ENCODE results near the gene PTPRA. TPM values are rescaled to one million over a fixed set of nuclear protein-coding genes. Genes with fewer than 3 reads are reported as not detected.

Gene PTPRA
- total and polyA plus RNA-seq, 12 donors, result 16.3 to 94.7 (median 46.3) TPM

DNA sequence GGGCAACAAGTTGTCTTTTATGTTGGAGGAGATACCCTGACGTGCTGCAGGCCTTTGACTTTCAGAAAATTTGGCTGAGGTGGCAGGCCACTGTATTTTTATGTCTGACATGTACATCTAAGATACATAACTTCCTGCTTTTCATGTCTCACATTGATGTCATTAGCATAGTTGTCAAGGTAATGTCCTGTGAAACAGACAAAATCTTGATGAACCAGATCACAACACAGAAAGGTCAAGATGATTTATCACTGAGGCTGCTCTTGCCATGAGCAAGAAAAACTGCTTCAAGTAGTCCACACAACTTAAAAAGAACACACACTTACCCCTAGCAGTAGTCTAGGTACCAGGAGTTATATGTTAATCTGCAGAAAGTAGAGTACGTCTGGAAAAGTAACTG, 120.0 kb downstream of the PTPRA start:
- intact Hi-C loops (cut with DNase I), result loop anchor here in 1 of 2 donors (10.0 kb wide), 1 partner anchor 128 kb away; no protein-coding TSS in a partner anchor
- TF ChIP-seq, protein P1, sequence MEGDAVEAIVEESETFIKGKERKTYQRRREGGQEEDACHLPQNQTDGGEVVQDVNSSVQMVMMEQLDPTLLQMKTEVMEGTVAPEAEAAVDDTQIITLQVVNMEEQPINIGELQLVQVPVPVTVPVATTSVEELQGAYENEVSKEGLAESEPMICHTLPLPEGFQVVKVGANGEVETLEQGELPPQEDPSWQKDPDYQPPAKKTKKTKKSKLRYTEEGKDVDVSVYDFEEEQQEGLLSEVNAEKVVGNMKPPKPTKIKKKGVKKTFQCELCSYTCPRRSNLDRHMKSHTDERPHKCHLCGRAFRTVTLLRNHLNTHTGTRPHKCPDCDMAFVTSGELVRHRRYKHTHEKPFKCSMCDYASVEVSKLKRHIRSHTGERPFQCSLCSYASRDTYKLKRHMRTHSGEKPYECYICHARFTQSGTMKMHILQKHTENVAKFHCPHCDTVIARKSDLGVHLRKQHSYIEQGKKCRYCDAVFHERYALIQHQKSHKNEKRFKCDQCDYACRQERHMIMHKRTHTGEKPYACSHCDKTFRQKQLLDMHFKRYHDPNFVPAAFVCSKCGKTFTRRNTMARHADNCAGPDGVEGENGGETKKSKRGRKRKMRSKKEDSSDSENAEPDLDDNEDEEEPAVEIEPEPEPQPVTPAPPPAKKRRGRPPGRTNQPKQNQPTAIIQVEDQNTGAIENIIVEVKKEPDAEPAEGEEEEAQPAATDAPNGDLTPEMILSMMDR (IDR thresholded peaks at IDR 0.05), result no peak
- TF ChIP-seq POLR2A (IDR thresholded peaks at IDR 0.05), result no peak
- Histone ChIP-seq H3K27ac (no peak overlapping the region), H3K36me3 (replicated peaks in 1 of 2) (peaks cover 0 to 48% of the 10 kb centered on the region in 2 donors), H3K4me1 (replicated peaks in 1 of 2) (no peaks in the 10 kb centered on the region), H3K4me3 (no peak overlapping the region), H3K9me3 (replicated peaks in 1 of 3) (no peaks in the 10 kb centered on the region), H3K27me3 (no peaks in the 10 kb centered on the region)
- WGBS, 4 donors, result 88 to 97% (median 94%) methylated on average over 2 of the region's 2 CpGs
- DNase-seq, result no peak

DNA sequence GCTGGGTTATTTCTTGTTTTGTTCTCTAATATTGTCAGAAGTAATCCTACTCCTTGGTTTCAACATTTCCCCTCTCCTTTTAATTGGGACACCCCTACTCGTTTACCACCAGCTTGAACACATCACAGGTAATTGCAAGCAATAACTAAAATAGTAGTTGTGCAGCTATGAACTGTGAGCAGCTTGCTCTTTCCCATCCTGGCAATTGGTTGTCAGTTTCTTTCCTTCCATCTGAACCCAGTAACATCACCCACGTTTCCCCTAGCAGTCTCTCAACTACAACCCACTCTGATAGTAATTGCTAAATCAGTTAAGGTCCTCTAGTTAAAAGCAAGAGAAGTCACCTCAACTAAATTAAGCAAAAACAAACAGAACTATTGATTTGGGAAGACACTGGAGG, 122.5 kb downstream of the PTPRA start:
- TF ChIP-seq, protein P1 (IDR thresholded peaks at IDR 0.05), result no peak
- TF ChIP-seq POLR2A (IDR thresholded peaks at IDR 0.05), result no peak
- 74 to 88% (median 79%) methylated on average over 2 of the region's 2 CpGs for WGBS, 4 donors
- Histone ChIP-seq H3K4me3 (no peak overlapping the region), H3K36me3 (replicated peaks in 1 of 2) (peaks cover 0 to 35% of the 10 kb centered on the region in 2 donors), H3K9me3 (replicated peaks in 1 of 3) (no peaks in the 10 kb centered on the region), H3K27ac (no peak overlapping the region), H3K27me3 (no peaks in the 10 kb centered on the region), H3K4me1 (replicated peaks in 1 of 2) (no peaks in the 10 kb centered on the region)
- no peak for DNase-seq
- intact Hi-C loops (cut with DNase I), result loop anchor here in 1 of 2 donors (10.0 kb wide), 1 partner anchor 131 kb away; no protein-coding TSS in a partner anchor

DNA sequence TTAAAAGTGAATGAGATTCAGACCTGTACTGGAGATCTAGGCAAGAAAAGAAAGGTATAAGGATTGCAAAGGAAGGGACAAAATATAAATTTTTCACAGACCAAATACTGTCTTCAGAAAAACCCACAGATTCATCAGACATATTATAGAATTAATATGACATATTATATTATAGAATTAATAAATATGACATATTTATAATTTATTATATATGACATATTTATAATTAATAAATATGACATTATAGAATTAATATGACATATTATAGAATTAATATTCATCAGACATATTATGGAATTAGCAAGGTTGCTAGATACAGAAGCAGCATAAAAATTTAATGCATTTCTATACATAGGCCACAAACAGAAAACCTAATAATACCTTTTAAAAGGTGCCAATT, 125.4 kb downstream of the PTPRA start:
- H3K27me3 ChIP-seq, result no peaks in the 10 kb centered on the region
- no peak overlapping the region for H3K27ac ChIP-seq
- DNase-seq, result no peak
- no peak overlapping the region for H3K4me3 ChIP-seq
- H3K4me1 ChIP-seq (replicated peaks in 1 of 2), result no peaks in the 10 kb centered on the region
- intact Hi-C loops (cut with DNase I), result loop anchor here in 1 of 2 donors (10.0 kb wide), 1 partner anchor 134 kb away; no protein-coding TSS in a partner anchor
- TF ChIP-seq, protein P1 (IDR thresholded peaks at IDR 0.05), result no peak
- TF ChIP-seq POLR2A (IDR thresholded peaks at IDR 0.05), result no peak
- H3K9me3 ChIP-seq (replicated peaks in 1 of 3), result no peaks in the 10 kb centered on the region
- peaks cover 0 to 19% of the 10 kb centered on the region in 2 donors for H3K36me3 ChIP-seq (replicated peaks in 1 of 2)

DNA sequence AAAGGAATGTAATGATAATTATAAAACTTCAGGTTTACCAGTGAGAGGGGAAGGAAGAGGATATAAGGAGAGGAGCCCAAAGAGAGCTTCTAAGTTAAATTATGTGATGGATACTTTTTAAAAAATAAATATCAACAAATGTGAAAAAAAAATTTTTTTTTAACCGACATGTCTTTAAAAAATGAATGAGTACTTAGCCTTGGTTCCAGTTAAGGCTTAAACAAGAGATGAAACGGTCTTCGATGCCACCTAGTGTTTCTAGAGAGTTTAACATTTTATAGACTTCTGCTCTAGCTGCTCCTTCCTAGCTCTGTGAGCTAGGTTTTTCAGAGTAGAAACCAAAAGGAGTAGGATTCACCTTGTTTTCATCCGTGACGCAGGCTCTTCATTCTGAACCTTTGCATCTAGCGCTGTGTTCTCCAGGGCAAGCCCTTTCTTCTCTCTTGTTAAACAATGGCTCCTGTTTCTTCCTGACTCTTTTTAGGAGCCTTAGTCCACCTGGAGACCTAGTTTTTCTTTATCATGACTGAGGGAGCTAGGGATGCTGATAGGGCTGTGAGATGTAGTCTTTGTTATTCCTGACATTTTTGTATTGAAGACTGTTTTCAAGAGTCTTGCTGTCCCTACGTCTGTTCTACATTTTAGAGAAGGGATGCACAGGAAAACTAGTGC, 127.7 kb downstream of the PTPRA start:
- Histone ChIP-seq H3K27ac (no peak overlapping the region), H3K4me1 (replicated peaks in 1 of 2) (no peaks in the 10 kb centered on the region), H3K36me3 (replicated peaks in 1 of 2) (peaks cover 0 to 22% of the 10 kb centered on the region in 2 donors), H3K4me3 (no peak overlapping the region), H3K27me3 (no peaks in the 10 kb centered on the region), H3K9me3 (replicated peaks in 1 of 3) (no peaks in the 10 kb centered on the region)
- WGBS, 4 donors, result 27 to 55% (median 29%) methylated on average over 7 of the region's 7 CpGs
- TF ChIP-seq, protein P1 (IDR thresholded peaks at IDR 0.05), result peak; percentile 35 to 68 (median 52)
- TF ChIP-seq POLR2A (IDR thresholded peaks at IDR 0.05), result no peak
- peak in 1 of 7 donors; percentile 6 for DNase-seq
- intact Hi-C loops (cut with DNase I), result no loop called here

Measured in adrenal gland (tissue), 12 donors.